ENCODE measurements around the gene MS4A14. TPM values are rescaled to one million over a fixed set of nuclear protein-coding genes. Genes with fewer than 3 reads are reported as not detected.

Gene MS4A14
- polyA plus RNA-seq, 1 experiment, result not detected

GRCh38 chr11:60455531-60456042 is 59.3 kb downstream of the MS4A14 start, which contains the start of gene MS4A1:
TSS of gene MS4A1 (plus strand) at chr11:60455847. CDS start at chr11:60462375, 6,528 bp downstream.
- ChIA-PET POLR2A (no interaction called here), CTCF (no interaction called here)
- no peaks in the 10 kb centered on the region for H3K36me3 ChIP-seq (ENCODE audit: control insufficient read depth, insufficient read depth, low read length)
- H3K27me3 ChIP-seq (ENCODE audit: control insufficient read depth, insufficient read depth, low read length), result no peaks in the 10 kb centered on the region
- TF ChIP-seq CTCF (IDR thresholded peaks at IDR 0.05; ENCODE audit: insufficient read depth, low read depth, low read length), result no peak
- DNase-seq (ENCODE audit: low read depth), result no peak
- H3K4me3 ChIP-seq (ENCODE audit: low read depth, low read length), result no peak within 1 kb of the TSS

GRCh38 chr11:60457576-60457975 is 61.3 kb downstream of the MS4A14 start:
- Histone ChIP-seq H3K36me3 (ENCODE audit: control insufficient read depth, insufficient read depth, low read length) (no peaks in the 10 kb centered on the region), H3K27me3 (ENCODE audit: control insufficient read depth, insufficient read depth, low read length) (no peaks in the 10 kb centered on the region), H3K4me3 (ENCODE audit: low read depth, low read length) (no peak overlapping the region)
- CTCF ChIA-PET, result no interaction called here
- POLR2A ChIA-PET, result no interaction called here
- DNase-seq (ENCODE audit: low read depth), result no peak
- no peak for TF ChIP-seq CTCF (IDR thresholded peaks at IDR 0.05; ENCODE audit: insufficient read depth, low read depth, low read length)

GRCh38 chr11:60459345-60459744 is 63.1 kb downstream of the MS4A14 start:
- ChIA-PET CTCF (no interaction called here), POLR2A (no interaction called here)
- TF ChIP-seq CTCF (IDR thresholded peaks at IDR 0.05; ENCODE audit: insufficient read depth, low read depth, low read length), result no peak
- Histone ChIP-seq H3K27me3 (ENCODE audit: control insufficient read depth, insufficient read depth, low read length) (no peaks in the 10 kb centered on the region), H3K4me3 (ENCODE audit: low read depth, low read length) (no peak overlapping the region), H3K36me3 (ENCODE audit: control insufficient read depth, insufficient read depth, low read length) (no peaks in the 10 kb centered on the region)
- DNase-seq (ENCODE audit: low read depth), result no peak

Other genes starting within 250 kb of the MS4A14 start
- gene MS4A6A, start 213.4 kb upstream of the MS4A14 start, polyA plus RNA-seq (2011; rRNA removed), result not detected in 2 replicates
- not detected in 2 replicates for gene MS4A4E, start 153.3 kb upstream of the MS4A14 start, polyA plus RNA-seq (2011; rRNA removed)
- gene MS4A4A, start 115.8 kb upstream of the MS4A14 start, polyA plus RNA-seq (2011; rRNA removed), result not detected in 2 replicates
- gene MS4A6E, start 69.2 kb upstream of the MS4A14 start, polyA plus RNA-seq (2011; rRNA removed), result not detected in 2 replicates
- gene MS4A7, start 17.9 kb upstream of the MS4A14 start, polyA plus RNA-seq (2011; rRNA removed), result not detected in 2 replicates
- not detected in 2 replicates for gene MS4A5, start 33.1 kb downstream of the MS4A14 start, polyA plus RNA-seq (2011; rRNA removed)
- not detected in 2 replicates for gene MS4A1, start 59.4 kb downstream of the MS4A14 start, polyA plus RNA-seq (2011; rRNA removed)
- gene MS4A12, start 96.3 kb downstream of the MS4A14 start, polyA plus RNA-seq (2011; rRNA removed), result 0.10 TPM in 1 of 2 replicates, not detected in the other
- gene MS4A13, start 118.9 kb downstream of the MS4A14 start, polyA plus RNA-seq (2011; rRNA removed), result not detected in 2 replicates

Measured in BJ (cell line).